RWPE1 (cell line): Measurements from ENCODE around the gene HOXC9.

ENCODE experiments used
- CTCF ChIA-PET: fragments of 350-600 bp; sonication (Branson Sonifier 250); formaldehyde crosslinking; extraction: SDS; loops from one replicate; lab custom pipeline; 2021; lab: Yijun Ruan, JAX
- POLR2A ChIA-PET: fragments of 400-600 bp; formaldehyde crosslinking; extraction: SDS; loops from one replicate; lab custom pipeline; 2020; ENCODE audit warnings: antibody characterized with exemption; ENCODE audit not compliant: low non-redundant PET; lab: Yijun Ruan, JAX
- DNase-seq: peaks from one replicate; pipeline ENCODE4 v3.0.0; 2012; ENCODE audit warnings: low spot score
- H3K27ac ChIP-seq: fragments of 450-650 bp; 2 replicates; pipeline ENCODE4 v1.5.1; 2017
- TF ChIP-seq, protein P1 (sequence below): fragments of 450-650 bp; conservative IDR thresholded peaks from 2 replicates; pipeline ENCODE4 v1.5.1; 2017; ENCODE audit warnings: low read depth, mild to moderate bottlenecking

The HOXC9 gene

GRCh38 chr12:54037360-54038283, 37.7 kb downstream of the HOXC9 start:
- ChIA-PET CTCF (interaction anchor here (0.6 to 1.4 kb wide), 3 partner anchors 22 to 164 kb away, joined by 3 to 5 read pairs (median 3); no protein-coding TSS in a partner anchor), POLR2A (no interaction called here)
- DNase-seq: no peak
- TF ChIP-seq, protein P1, sequence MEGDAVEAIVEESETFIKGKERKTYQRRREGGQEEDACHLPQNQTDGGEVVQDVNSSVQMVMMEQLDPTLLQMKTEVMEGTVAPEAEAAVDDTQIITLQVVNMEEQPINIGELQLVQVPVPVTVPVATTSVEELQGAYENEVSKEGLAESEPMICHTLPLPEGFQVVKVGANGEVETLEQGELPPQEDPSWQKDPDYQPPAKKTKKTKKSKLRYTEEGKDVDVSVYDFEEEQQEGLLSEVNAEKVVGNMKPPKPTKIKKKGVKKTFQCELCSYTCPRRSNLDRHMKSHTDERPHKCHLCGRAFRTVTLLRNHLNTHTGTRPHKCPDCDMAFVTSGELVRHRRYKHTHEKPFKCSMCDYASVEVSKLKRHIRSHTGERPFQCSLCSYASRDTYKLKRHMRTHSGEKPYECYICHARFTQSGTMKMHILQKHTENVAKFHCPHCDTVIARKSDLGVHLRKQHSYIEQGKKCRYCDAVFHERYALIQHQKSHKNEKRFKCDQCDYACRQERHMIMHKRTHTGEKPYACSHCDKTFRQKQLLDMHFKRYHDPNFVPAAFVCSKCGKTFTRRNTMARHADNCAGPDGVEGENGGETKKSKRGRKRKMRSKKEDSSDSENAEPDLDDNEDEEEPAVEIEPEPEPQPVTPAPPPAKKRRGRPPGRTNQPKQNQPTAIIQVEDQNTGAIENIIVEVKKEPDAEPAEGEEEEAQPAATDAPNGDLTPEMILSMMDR: no peak
- no peak overlapping the region for H3K27ac ChIP-seq

- no peak for DNase-seq
- ChIA-PET POLR2A (no interaction called here), CTCF (interaction anchor here (0.6 to 1.4 kb wide), 3 partner anchors 108 to 163 kb away, joined by 3 to 5 read pairs (median 3); no protein-coding TSS in a partner anchor)
- peak overlapping the region; percentile 45; the same call in 1 of the 2 replicates for H3K27ac ChIP-seq
- TF ChIP-seq, protein P1: no peak
Observed at GRCh38 chr12:54038284-54038870, 38.4 kb downstream of the HOXC9 start.

- H3K27ac ChIP-seq: peak overlapping the region; percentile 45; the same call in 1 of the 2 replicates
- CTCF ChIA-PET: interaction anchor here (0.7 to 1.4 kb wide), 2 partner anchors 120 to 162 kb away, joined by 3 to 5 read pairs; no protein-coding TSS in a partner anchor
- TF ChIP-seq, protein P1: no peak
- POLR2A ChIA-PET: no interaction called here
- DNase-seq: no peak
Observed at GRCh38 chr12:54038871-54039414, 39.0 kb downstream of the HOXC9 start.

- POLR2A ChIA-PET: no interaction called here
- no peak for DNase-seq
- TF ChIP-seq, protein P1: no peak
- CTCF ChIA-PET: interaction anchor here (0.7 kb wide), 1 partner anchor 120 kb away, joined by 3 read pairs; no protein-coding TSS in a partner anchor
- peak overlapping the region; percentile 45; the same call in 1 of the 2 replicates for H3K27ac ChIP-seq
Observed at GRCh38 chr12:54039417-54040147, 39.6 kb downstream of the HOXC9 start.

- ChIA-PET POLR2A (no interaction called here), CTCF (no interaction called here)
- DNase-seq: no peak
- no peak overlapping the region for H3K27ac ChIP-seq
- TF ChIP-seq, protein P1: no peak
Observed at GRCh38 chr12:54040148-54040494, 40.2 kb downstream of the HOXC9 start.

- TF ChIP-seq, protein P1: no peak
- no peak overlapping the region for H3K27ac ChIP-seq
- no peak for DNase-seq
- CTCF ChIA-PET: interaction anchor here (0.6 kb wide), 1 partner anchor 19 kb away, joined by 3 read pairs; no protein-coding TSS in a partner anchor
- POLR2A ChIA-PET: no interaction called here
Observed at GRCh38 chr12:54040648-54041047, 40.7 kb downstream of the HOXC9 start.
